ENCODE results near the gene ARHGAP18. TPM values are rescaled to one million over a fixed set of nuclear protein-coding genes. Genes with fewer than 3 reads are reported as not detected.
"Not testable (repeated sequence)": the region's sequence is repeated elsewhere in the genome, so short reads cannot be mapped to it uniquely, and the experiment has no call there.

The ARHGAP18 gene
- total RNA-seq, 1 donor from 2014 or later: 8.3 TPM

DNA sequence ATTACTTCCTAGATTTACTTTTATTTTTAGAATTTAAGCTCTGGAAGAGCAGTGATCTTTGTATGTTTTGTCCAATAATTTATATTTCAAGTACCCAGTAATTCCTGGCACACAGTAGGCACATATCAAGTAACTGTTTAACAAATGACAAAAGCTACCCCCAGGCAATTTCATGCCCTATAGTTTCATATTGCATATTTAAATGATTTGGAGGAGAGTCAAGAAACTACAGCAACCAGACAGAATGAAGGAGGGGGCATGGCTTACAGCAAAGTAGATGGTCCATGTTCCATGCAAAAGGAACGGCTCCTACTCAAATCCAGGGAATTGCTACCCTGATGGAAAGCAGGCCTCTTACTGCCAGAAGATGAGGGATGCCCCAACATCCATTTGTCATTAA is 113.5 kb downstream of the ARHGAP18 start:
- intact Hi-C loops (cut with micrococcal nuclease): loop anchor here (5.0 kb wide), 2 partner anchors 296 to 1246 kb away; no protein-coding TSS in a partner anchor

DNA sequence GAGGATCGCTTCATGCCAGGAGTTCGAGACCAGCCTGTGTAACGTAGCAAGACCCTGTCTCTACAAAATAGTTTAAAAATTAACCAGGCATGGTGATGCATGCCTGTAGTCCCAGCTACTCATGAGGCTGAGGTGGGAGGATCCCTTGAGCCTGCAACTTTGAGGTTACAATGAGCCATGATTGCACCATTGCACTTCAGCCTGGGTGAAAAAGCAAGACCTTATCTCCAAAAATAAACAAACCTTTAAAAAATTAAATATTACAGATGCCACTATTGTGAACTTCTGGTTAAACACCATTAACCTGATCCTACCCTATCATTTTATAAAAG is 116.8 kb downstream of the ARHGAP18 start:
- intact Hi-C loops (cut with micrococcal nuclease): no loop called here

DNA sequence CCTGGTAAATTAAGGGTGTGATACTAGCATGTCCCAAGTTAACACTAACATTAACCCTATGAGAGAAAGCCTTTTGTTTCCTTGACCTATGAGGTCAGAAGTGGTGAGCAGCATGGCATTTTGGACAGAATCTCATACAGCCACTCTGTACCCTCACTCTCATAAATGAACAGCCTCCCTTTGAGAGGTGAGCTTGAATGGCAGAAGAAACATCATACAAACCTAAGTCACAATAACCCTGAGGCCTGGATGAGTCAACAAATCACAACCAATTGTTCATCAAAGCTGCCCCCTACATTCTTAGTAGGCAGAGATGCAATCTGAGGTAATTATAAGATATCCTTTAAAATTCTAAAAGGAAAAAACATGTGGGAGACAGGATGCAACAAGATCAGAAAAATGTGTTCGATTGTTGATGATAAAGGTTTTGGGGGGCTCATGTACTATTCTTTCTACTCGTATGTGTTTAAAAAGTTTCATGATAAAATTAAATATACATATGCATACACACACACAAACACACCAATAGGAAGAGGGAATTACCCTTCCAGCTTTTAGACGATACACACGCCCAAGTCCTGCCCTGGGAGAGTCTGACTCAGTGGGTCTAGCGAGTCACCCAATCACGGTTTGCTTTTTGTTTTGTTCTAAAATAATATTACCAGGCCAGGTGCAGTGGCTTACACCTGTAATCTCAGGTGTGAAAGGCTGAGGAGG is 117.3 kb downstream of the ARHGAP18 start:
- intact Hi-C loops (cut with micrococcal nuclease): no loop called here

DNA sequence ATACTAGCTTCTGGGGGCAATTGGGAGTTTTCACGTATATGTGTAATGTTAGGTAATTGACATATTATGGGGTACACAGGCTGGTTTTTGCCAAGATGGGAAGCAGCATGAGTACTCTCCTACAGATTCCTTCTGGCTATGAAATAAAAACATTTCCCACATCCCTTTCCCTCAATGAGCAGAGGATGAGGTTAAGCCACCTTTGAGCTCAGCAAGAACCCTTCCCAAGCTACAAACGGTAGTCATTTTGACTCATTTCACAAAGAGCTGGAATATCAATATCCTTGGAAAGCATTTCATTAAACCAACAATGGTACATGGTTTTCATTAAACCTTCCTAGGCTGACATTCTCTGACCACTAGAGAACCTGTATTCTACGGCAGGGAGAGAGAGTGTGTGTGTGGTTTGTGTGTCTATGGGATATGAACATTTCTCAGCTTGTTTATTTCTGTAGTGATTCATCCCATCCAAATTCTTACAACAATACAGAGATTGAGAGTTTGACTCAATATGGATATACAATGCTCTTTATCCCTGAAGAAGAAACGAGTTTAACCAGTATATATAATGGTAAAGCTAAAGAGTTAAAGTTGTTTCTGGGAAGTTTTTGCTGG is 119.5 kb downstream of the ARHGAP18 start:
- intact Hi-C loops (cut with micrococcal nuclease): no loop called here

DNA sequence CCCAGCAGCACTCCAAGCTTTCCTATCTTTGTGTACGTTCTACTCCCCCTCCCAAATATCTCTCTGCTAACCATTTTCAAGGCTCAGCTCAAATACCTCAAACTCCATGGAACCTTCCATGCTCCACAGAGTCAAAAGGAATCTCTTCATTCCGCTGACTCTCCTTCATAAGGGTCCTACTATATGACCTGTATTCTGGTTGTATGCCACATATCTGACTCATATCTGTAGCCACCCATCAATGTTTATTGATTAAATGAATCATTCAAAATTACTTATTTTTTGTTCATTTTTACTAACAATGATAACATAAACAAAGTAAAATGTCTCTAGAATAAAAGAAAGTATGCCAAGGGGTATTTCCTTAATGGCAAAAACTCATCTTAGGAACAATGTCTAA is 123.2 kb downstream of the ARHGAP18 start:
- intact Hi-C loops (cut with micrococcal nuclease): no loop called here

DNA sequence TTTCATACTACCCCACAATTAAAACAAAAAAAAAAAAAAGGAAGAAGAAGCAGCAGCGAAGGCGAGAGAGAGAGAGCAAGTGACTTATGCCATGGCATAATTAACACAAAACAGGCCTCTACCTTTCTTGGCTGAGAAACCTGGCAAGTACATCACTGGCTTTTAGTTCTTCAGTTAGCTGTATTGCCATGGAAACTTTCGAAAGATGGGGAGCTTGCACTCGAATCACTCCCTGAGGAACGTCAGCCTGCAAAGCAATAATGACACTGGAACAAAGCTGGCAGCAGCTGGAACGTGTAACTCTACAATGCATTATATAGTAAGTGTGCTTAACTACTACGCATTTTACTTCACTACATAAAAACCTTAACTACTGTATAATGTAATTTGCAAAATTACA is 126.1 kb downstream of the ARHGAP18 start:
- intact Hi-C loops (cut with micrococcal nuclease): no loop called here

DNA sequence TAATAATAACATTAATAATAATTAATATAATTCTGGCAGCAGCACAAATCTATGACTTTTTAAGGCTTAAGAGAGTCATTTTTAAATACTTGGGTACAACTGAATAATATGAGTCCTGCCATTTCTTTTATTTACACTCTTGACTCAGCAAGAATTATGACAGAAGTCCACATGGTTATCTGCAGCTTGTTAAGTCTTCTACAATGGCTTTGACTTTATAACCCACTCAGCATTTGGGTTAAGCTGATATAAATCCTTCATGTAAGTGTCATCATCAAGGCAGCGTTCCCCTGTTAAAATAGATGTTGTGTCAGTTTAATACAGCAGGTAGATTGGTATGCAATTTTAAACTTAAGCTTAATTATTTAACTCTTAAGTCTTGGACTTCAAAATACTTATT is 131.7 kb downstream of the ARHGAP18 start:
- intact Hi-C loops (cut with micrococcal nuclease): no loop called here

DNA sequence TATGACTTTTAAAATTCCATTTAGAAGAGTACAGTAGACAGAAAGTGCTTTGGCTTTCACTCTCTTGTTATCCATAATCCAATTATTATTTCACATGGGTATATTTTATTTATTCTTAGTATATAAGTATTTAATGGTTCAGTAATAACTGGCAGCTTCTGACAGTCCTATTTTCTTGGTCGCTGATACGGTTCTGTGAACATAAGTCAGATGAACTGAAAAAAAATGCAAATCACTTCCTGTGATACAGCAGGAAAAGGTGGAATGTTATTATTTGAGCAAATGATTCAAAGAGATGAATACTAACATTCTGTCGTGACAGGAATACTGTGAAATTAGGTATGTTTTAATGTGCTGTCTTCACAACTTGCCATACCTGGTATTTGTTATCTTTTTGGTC is 132.3 kb downstream of the ARHGAP18 start:
- intact Hi-C loops (cut with micrococcal nuclease): no loop called here

DNA sequence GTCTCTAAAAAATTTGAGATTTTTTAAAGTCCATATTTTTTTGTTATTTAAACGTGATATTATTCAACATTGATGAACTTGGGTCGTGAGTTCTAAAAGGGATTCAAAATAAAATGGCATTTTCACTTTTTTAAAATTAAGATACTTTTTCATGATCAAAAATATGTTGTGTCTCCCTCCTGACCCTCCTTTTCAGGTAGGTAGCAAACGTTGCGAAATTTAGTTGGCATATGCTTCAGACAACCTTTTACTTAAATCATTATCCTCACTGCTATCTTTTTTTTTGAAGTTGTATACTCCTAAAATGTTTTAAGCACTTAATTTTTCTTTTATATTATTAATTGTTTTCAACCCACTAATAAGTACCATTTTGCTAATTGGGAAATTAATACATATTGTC is 133.5 kb downstream of the ARHGAP18 start:
- intact Hi-C loops (cut with micrococcal nuclease): no loop called here

DNA sequence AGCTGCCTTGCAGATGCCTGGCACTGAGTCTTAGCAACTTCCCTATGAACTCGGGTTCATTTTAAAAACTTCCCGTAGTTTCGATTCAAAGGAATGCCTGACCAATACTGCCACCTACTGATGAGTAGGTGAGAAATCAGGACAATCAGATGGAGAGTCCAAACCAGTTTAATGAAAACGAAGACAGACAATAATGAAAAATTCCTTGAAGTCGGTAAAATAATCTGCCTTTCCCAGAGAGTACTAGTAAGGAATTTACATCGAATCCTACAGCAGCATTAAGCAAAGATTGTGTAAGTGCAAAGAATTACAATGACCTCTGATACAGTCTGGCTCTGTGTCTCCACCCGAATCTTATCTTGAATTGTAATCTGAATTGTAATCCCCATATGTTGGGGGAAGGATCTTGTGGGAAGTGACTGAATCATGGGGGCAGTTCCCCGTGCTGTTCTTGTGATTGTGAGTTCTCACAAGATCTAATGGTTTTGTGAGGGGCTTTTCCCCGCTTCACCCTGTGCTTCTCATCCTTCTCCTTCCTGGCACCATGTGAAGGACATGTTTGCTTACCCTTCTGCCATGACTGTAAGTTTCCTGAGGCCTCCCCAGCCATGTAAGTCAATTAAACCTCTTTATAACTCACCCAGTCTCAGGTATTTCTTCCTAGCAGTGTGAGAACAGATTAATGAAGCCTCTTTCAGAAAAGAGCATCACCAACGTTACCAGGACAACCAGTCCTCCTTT is 134.4 kb downstream of the ARHGAP18 start:
- intact Hi-C loops (cut with micrococcal nuclease): loop anchor here (1.0 kb wide), 2 partner anchors 76 to 850 kb away; no protein-coding TSS in a partner anchor

DNA sequence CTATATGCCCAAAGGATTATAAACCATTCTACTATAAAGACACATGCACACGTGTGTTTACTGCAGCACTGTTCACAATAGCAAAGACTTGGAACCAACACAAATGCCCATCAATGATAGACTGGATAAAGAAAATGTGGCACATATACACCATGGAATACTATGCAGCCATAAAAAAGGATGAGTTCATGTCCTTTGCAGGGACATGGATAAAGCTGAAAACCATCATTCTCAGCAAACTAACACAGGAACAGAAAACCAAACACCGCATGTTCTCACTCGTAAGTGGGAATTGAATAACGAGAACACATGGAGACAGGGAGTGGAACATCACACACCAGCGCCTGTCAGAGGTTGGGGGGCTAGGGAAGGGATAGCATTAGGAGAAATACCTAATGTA is 135.4 kb downstream of the ARHGAP18 start:
- intact Hi-C loops (cut with micrococcal nuclease): loop anchor here (1.0 kb wide), 2 partner anchors 75 to 849 kb away; no protein-coding TSS in a partner anchor

DNA sequence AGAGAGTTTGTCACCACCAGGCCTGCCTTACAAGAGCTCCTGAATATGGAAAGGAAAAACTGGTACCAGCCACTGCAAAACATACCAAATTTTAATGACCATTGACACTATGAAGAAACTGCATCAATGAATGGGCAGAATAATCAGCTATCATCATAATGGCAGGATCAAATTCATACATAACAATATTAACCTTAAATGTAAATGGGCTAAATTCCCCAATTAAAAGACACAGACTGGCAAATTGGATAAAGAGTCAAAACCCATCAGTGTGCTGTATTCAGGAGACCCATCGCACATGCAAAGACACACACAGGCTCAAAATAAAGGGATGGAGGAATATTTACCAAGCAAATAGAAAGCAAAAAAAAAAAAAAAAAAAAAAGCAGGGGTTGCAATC is 139.0 kb downstream of the ARHGAP18 start:
- intact Hi-C loops (cut with micrococcal nuclease): not testable (repeated sequence)

DNA sequence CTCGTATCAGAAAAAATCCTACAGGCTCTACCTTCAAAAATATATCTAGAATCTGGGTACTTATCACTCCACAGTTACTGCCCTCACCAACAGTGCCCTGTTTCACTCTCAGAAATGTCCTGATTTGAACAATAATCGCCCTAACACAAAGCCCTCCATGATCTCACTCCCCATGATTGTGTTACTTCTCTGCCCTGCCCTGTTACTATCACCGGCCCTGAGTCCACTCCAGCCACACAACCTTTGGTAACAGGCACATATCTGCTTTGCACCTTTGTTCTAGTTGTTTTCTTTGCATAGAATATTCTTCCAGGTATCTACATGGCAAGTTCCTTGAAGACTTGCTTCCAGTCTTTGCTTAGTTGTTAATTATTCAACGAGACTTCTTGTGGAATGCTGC is 142.0 kb downstream of the ARHGAP18 start:
- intact Hi-C loops (cut with micrococcal nuclease): loop anchor here (10.0 kb wide), 1 partner anchor 193 kb away; no protein-coding TSS in a partner anchor

DNA sequence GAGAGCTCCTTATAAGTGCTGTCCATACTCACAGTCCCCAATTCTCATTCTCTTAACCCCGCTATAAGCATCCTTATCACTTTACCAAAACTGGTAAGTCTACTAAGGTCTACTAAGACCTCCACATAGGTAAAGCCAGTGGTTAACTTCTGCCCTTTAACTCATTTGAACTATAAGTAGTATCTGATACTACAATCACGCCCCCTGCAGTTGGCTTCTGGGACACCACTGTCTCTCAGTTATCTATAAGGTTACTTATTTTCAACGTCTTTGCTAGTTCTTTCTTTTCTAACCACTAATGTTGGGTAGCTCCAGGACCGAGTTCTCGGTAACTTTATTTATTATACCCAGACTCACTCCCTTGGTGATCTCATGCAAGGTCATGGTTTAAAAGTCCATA is 142.6 kb downstream of the ARHGAP18 start:
- intact Hi-C loops (cut with micrococcal nuclease): loop anchor here (1.0 to 10.0 kb wide), 2 partner anchors 68 to 193 kb away; no protein-coding TSS in a partner anchor

DNA sequence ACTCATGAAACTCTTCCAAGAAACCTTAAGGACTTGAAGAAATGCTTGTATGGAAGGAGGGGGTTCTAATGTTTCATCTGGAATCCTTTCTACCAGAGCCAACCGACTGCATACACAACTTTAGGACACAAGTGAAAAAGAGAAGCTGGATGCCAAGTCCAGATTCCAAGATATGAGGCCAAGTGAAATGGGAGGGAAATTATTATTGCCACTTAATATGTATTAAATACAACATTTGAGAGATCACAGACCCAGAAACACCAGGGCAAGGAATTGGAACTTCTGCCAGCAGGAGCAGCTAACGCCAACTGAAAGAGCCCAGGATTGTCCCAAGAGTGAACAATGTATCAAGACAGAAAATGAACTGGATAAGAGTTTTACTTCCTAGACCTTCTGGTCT is 144.2 kb downstream of the ARHGAP18 start:
- intact Hi-C loops (cut with micrococcal nuclease): loop anchor here (10.0 kb wide), 1 partner anchor 191 kb away; no protein-coding TSS in a partner anchor

DNA sequence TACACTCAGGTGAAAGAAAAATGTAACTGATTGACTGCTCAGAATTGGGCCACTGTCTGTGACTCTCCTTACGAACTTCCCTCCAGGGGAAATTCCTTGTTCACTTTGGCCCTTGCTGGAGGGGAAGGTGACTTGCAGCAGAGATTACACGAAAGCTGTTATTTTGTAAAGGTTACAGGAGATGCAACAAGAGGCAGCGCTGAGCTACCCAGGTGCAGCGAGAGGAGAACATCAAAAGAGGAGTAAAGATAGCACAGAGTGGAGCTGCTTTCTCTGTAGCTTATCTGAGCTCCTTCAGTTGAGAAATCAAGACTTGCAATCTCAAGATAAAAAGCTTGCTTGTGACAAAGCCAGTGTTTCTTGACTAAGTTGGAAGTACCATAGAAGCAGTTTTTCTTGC is 144.6 kb downstream of the ARHGAP18 start:
- intact Hi-C loops (cut with micrococcal nuclease): loop anchor here (10.0 kb wide), 1 partner anchor 191 kb away; no protein-coding TSS in a partner anchor

DNA sequence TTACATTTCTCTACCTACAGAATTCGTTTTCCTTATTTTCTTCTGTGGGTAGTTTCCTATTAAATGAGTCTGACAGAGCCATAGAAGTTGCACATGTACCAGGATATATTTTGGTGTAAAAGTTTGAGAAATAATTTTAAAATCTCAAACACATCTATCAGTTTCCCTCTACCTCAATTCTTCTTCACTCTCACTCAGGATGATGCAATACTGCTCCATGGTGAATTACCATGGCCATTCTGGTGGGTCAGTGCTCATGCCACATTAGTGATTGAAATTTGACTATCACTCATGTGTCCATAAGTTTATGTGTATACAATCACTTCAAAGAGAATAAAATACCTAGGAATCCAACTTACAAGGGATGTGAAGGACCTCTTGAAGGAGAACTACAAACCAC is 151.7 kb downstream of the ARHGAP18 start:
- intact Hi-C loops (cut with micrococcal nuclease): no loop called here

DNA sequence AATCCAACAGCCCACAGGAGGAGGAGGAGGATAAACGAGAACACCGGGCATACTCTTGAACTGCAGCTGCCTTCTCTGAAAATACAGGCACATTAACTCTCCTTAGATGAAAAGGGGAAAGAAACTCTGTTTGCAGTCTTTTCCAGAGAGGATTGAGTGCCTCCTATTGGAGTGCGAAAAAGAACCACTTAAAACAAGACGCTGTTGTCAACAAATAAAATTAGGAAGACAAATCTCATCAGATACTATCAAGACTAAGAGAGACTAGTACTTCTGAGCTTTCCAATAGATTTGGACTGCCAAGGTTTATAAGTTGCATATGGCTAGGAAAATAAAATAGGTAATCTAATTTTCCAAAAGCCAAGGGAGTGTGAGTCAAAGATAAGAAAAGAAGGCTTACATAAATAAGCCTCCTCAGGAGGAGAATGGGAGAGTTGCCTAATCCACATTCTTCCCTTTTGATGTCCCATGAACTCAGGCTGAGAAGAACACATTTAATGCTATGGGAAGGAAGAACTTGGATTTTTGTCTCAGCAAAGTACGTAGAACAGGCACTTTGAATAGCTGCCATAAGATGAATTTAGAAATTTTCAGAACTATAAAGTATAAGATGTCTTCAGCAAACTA is 154.7 kb downstream of the ARHGAP18 start:
- intact Hi-C loops (cut with micrococcal nuclease): no loop called here

DNA sequence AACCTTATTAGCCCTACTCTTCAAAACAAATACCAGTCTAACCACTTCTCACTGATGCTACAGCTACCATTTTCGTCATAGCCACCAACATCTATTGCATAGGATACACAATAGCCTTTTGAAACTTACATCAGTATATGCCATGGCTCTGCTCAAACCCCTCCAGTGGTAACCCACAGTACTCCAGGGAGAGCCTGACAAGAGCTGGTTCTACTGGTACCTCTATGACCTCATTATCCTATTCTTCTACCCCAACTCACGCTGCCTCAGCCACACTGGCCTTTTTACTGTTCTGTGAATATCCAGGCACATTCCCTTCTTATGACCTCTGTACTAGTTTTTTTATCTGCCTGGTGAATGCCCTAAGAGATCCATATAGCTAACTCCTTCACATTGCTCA is 157.6 kb downstream of the ARHGAP18 start:
- intact Hi-C loops (cut with micrococcal nuclease): no loop called here

DNA sequence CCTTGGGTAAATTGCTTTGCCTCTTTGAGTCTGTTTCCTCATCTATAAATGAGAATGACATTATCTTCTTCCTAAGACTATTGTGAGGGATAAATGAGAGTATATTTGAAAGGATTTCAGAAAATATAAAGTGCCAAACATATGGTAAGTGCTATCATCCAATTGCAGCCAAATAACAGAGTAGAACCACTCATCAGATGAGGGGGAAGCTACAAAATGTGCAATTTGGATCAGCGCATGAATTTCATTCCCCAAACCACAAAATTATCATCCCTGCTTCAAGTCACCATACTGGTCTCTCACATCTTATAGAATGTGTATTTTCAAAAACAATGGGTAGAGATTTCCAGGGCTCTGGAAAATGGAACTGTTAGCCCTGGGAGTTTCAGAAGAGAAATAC is 158.5 kb downstream of the ARHGAP18 start:
- intact Hi-C loops (cut with micrococcal nuclease): no loop called here

DNA sequence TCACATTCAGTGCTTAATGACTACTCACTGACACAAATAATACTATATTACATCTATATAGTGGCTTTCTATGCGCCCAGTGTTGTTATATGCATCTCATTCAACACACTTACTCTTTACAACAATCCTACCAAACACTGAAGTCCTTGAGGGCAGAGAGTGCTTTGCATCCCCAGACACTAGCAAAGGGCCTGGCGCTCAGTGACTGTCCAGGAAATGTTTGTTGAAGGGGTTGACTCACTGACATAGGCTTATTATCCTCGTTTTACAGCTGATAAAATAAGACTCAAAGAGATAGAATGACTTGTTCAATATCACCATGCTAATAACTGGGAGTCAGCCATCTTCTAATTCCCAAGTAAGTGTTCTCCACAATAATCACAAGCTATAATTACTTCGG is 163.3 kb downstream of the ARHGAP18 start:
- intact Hi-C loops (cut with micrococcal nuclease): no loop called here
